ENCODE measurements around the gene PDZD7.

GRCh38 chr10:101071885-101072433 is 41.0 kb upstream of the PDZD7 start:
- TF ChIP-seq REST (tag by site-specific recombination; IDR thresholded peaks at IDR 0.05) (no peak), CTCF (tag by site-specific recombination; IDR thresholded peaks at IDR 0.05) (no peak), ZNF391 (tag by site-specific recombination; IDR thresholded peaks at IDR 0.05; ENCODE audit: borderline replicate concordance, low read depth) (no peak), ZFP3 (tag by site-specific recombination; IDR thresholded peaks at IDR 0.05; ENCODE audit: low read depth) (no peak), ZBTB1 (tag by site-specific recombination; IDR thresholded peaks at IDR 0.05) (no peak), ZNF660 (tag by site-specific recombination; IDR thresholded peaks at IDR 0.05) (no peak), ZBTB20 (tag by site-specific recombination; IDR thresholded peaks at IDR 0.05) (no peak), ZNF48 (tag by site-specific recombination; IDR thresholded peaks at IDR 0.05) (no peak), ZNF549 (tag by site-specific recombination; IDR thresholded peaks at IDR 0.05) (no peak), FEZF1 (tag by site-specific recombination; IDR thresholded peaks at IDR 0.05) (no peak)
